CD4-positive, alpha-beta T cell treated with Interleukin-12 subunit alpha and Interleukin-12 subunit beta, for 1 hour (primary cell): ENCODE data around the gene LNPEP.
"Not testable (repeated sequence)": the region's sequence is repeated elsewhere in the genome, so short reads cannot be mapped to it uniquely, and the experiment has no call there.

Experiments
- DNase-seq: peaks from one replicate; pipeline ENCODE4 v3.0.0-alpha.2; 2020

Gene LNPEP

GRCh38 chr5:96930589-96930988, 5.3 kb upstream of the LNPEP start:
- DNase-seq = no peak

- DNase-seq = not testable (repeated sequence)
Measured at GRCh38 chr5:96931037-96931436, 4.8 kb upstream of the LNPEP start.

GRCh38 chr5:96931605-96932004, 4.3 kb upstream of the LNPEP start:
- DNase-seq = no peak

- DNase-seq = no peak
Measured at GRCh38 chr5:96932026-96932425, 3.9 kb upstream of the LNPEP start.

- no peak for DNase-seq
Measured at GRCh38 chr5:96933764-96934707, 1.8 kb upstream of the LNPEP start.

- DNase-seq = peak; percentile 96
Measured at GRCh38 chr5:96934708-96935558, 947 bp upstream of the LNPEP start.

GRCh38 chr5:96936431-96937320, 796 bp downstream of the LNPEP start:
- peak; percentile 46 for DNase-seq

GRCh38 chr5:96940586-96940985, 4.7 kb downstream of the LNPEP start:
- no peak for DNase-seq

- DNase-seq = no peak
Measured at GRCh38 chr5:96941140-96941539, 5.3 kb downstream of the LNPEP start.

GRCh38 chr5:96942078-96942477, 6.2 kb downstream of the LNPEP start:
- DNase-seq = no peak

GRCh38 chr5:96942911-96943310, 7.0 kb downstream of the LNPEP start:
- no peak for DNase-seq

GRCh38 chr5:96943799-96944198, 7.9 kb downstream of the LNPEP start:
- DNase-seq = no peak

GRCh38 chr5:96945144-96945897, 9.4 kb downstream of the LNPEP start:
- no peak for DNase-seq

GRCh38 chr5:96946381-96946780, 10.5 kb downstream of the LNPEP start:
- DNase-seq = no peak

- DNase-seq = no peak
Measured at GRCh38 chr5:96952118-96952750, 16.4 kb downstream of the LNPEP start.

GRCh38 chr5:96952974-96953730, 17.3 kb downstream of the LNPEP start:
- DNase-seq = no peak

GRCh38 chr5:96957254-96958049, 21.6 kb downstream of the LNPEP start:
- no peak for DNase-seq

GRCh38 chr5:96958977-96959376, 23.1 kb downstream of the LNPEP start:
- no peak for DNase-seq

GRCh38 chr5:96961053-96961452, 25.2 kb downstream of the LNPEP start:
- DNase-seq = peak; percentile 73

GRCh38 chr5:96962540-96962991, 26.7 kb downstream of the LNPEP start:
- peak; percentile 24 for DNase-seq
